Endothelial cell of umbilical vein (primary cell): Measurements from ENCODE around the gene COG5. TPM values are rescaled to one million over a fixed set of nuclear protein-coding genes. Genes with fewer than 3 reads are reported as not detected.

ENCODE experiments used
- BruUV-seq: library from RNA; stranded (reverse); fragments of 400-500 nt; replicated peaks from 2 replicates; lab custom pipeline; 2021; lab: Mats Ljungman, UMichigan
- CTCF ChIA-PET: fragments of 300-600, 350-600 bp; sonication (Branson Sonifier 250); formaldehyde crosslinking; loops from one replicate; lab custom pipeline; 2021; ENCODE audit warnings: antibody characterized with exemption, inconsistent platforms; lab: Charles Lee
- POLR2A ChIA-PET: fragments of 300-600, 350-600 bp; sonication (Branson Sonifier 250); formaldehyde crosslinking; loops from one replicate; lab custom pipeline; 2021; ENCODE audit warnings: antibody characterized with exemption, inconsistent platforms; lab: Charles Lee
- DNase-seq: peaks from one replicate; pipeline ENCODE4 v3.0.0-alpha.2; 2011; ENCODE audit warnings: low read depth, low spot score
- FAIRE-seq: peaks from 2 replicates; lab custom pipeline; 2011; peaks lifted over from hg19 to GRCh38; lab: Jason Lieb, UNC
- H2AFZ ChIP-seq: 2 replicates; pipeline ENCODE4 v1.6.0; 2012; ENCODE audit warnings: low read depth, low read length, control low read depth, inconsistent platforms
- H3K27ac ChIP-seq: 2 replicates; pipeline ENCODE4 v1.5.1; 2011; ENCODE audit warnings: low read depth, mild to moderate bottlenecking, control low read depth, low read length, moderate library complexity; ENCODE audit not compliant: insufficient read depth
- H3K27me3 ChIP-seq, 2 experiments: 2 replicates each; pipeline versions ENCODE4 v1.6.0 to v1.6.1; 2011; ENCODE audit warnings: low read length in 2 of 2, mixed read lengths in 1 of 2; ENCODE audit not compliant: control insufficient read depth in 2 of 2, insufficient read depth in 2 of 2
- H3K36me3 ChIP-seq, 2 experiments: 2 replicates in 1 of 2; 3 replicates in 1 of 2; pipeline ENCODE4 v1.5.1; 2011; ENCODE audit warnings: low read length in 2 of 2, mild to moderate bottlenecking in 1 of 2, moderate library complexity in 1 of 2; ENCODE audit not compliant: control insufficient read depth in 2 of 2, insufficient read depth in 2 of 2; ENCODE audit errors: extremely low read depth in 1 of 2
- H3K4me1 ChIP-seq: 3 replicates; pipeline ENCODE4 v1.5.1; 2011; ENCODE audit warnings: mild to moderate bottlenecking, low read length; ENCODE audit not compliant: control insufficient read depth, insufficient read depth; ENCODE audit errors: extremely low read depth
- H3K4me2 ChIP-seq: 2 replicates; pipeline ENCODE4 v1.6.1; 2011; ENCODE audit warnings: low read length, control low read depth, mixed read lengths; ENCODE audit not compliant: insufficient read depth
- H3K4me3 ChIP-seq, 3 experiments: fragments of 200-600 bp in 1 of 3; sonication (generic), shearing (Covaris generic) in 1 of 3; replicated peaks in 1 of 3; 2 replicates each; pipeline ENCODE4 v1.5.1; 2011 to 2016; ENCODE audit warnings: control low read depth in 3 of 3, low read length in 3 of 3, mild to moderate bottlenecking in 2 of 3, inconsistent platforms in 1 of 3, low read depth in 1 of 3, moderate library complexity in 1 of 3; ENCODE audit not compliant: insufficient read depth in 1 of 3
- H3K79me2 ChIP-seq: 2 replicates; pipeline ENCODE4 v1.6.0; 2012; ENCODE audit warnings: low read length, inconsistent platforms; ENCODE audit not compliant: control insufficient read depth, insufficient read depth
- H3K9ac ChIP-seq: replicated peaks from 2 replicates; pipeline ENCODE3; 2011; ENCODE audit warnings: low read length, control low read depth; ENCODE audit not compliant: insufficient read depth; ENCODE audit errors: extremely low read depth
- H3K9me1 ChIP-seq: replicated peaks from 3 replicates; pipeline ENCODE4 v1.6.0; 2011; ENCODE audit warnings: mild to moderate bottlenecking, low read length; ENCODE audit not compliant: control insufficient read depth, insufficient read depth; ENCODE audit errors: extremely low read depth
- H3K9me3 ChIP-seq: replicated peaks from 2 replicates; pipeline ENCODE4 v1.5.1; 2012; ENCODE audit warnings: low read length, inconsistent platforms; ENCODE audit not compliant: control insufficient read depth, insufficient read depth
- H4K20me1 ChIP-seq: replicated peaks from 2 replicates; pipeline ENCODE3; 2011; ENCODE audit warnings: mild to moderate bottlenecking, low read length; ENCODE audit not compliant: control insufficient read depth, insufficient read depth; ENCODE audit errors: extremely low read depth
- EZH2 ChIP-seq: IDR thresholded peaks from 2 replicates; pipeline ENCODE4 v1.6.1; 2012; ENCODE audit warnings: borderline replicate concordance, low read depth, mild to moderate bottlenecking, moderate library complexity, low read length, inconsistent platforms; ENCODE audit not compliant: severe bottlenecking
- FOS ChIP-seq: IDR thresholded peaks from 2 replicates; pipeline ENCODE4 v1.6.1; 2011; ENCODE audit warnings: mild to moderate bottlenecking, low read length, moderate library complexity, borderline replicate concordance; ENCODE audit not compliant: insufficient read depth
- GATA2 ChIP-seq: IDR thresholded peaks from 2 replicates; pipeline ENCODE4 v1.7.0; 2011; ENCODE audit warnings: low read depth, mild to moderate bottlenecking, moderate library complexity, mixed read lengths, low read length; ENCODE audit not compliant: insufficient read length, insufficient read depth
- JUN ChIP-seq: IDR thresholded peaks from 2 replicates; pipeline ENCODE4 v1.6.1; 2011; ENCODE audit warnings: borderline replicate concordance, low read depth; ENCODE audit not compliant: insufficient read length, insufficient read depth
- MYC ChIP-seq: IDR thresholded peaks from one replicate; pipeline ENCODE4 v1.6.1; 2011; ENCODE audit warnings: mild to moderate bottlenecking, low read depth, low read length
- POLR2A ChIP-seq: IDR thresholded peaks from 2 replicates; pipeline ENCODE4 v1.6.1; 2012; ENCODE audit warnings: low read depth, mild to moderate bottlenecking, control low read depth, low read length
- POLR2AphosphoS5 ChIP-seq: IDR thresholded peaks from 2 replicates; pipeline ENCODE4 v1.6.1; 2012; ENCODE audit warnings: low read depth, mild to moderate bottlenecking, control low read depth, low read length, moderate library complexity; ENCODE audit not compliant: insufficient read depth
- dilution Hi-C: fragments of 300-500 bp; cut with MboI; formaldehyde crosslinking; loops from one replicate; pipeline ENCODE4 v1.15.0; 2019; ENCODE audit warnings: low sequenced_read_pairs; ENCODE audit not compliant: extremely low pct_ligation_motif_present
- intact Hi-C: fragments of 100-400 bp; cut with micrococcal nuclease; formaldehyde crosslinking; loops from one replicate; pipeline ENCODE4 v1.10.0; 2022
- polyA plus RNA-seq, 4 experiments: library from polyadenylated mRNA; depleted of rRNA in 3 of 4; stranded (reverse) in 3 of 4; unstranded in 1 of 4; fragments of >200 nt; gene quantifications; 2 replicates each; pipeline versions ENCODE4 v1.2.1 to v1.2.3, GENCODE V29; 2011 to 2012; ENCODE audit warnings: missing spikeins in 1 of 4
- total RNA-seq: library from RNA; stranded (reverse); gene quantifications from 2 replicates; pipeline ENCODE4 v1.2.3, GENCODE V29; 2021
- TF ChIP-seq, protein P1 (sequence below): IDR thresholded peaks from 2 replicates; pipeline ENCODE4 v1.6.1; 2011; ENCODE audit not compliant: insufficient read depth, insufficient read length
- TF ChIP-seq, protein P2 (sequence below), 2 donors: IDR thresholded peaks; 1 replicate in 1 of 2; 2 replicates in 1 of 2; pipeline ENCODE4 v1.5.1; 2011; ENCODE audit warnings: low read length in 2 of 2, mild to moderate bottlenecking in 2 of 2, moderate library complexity in 2 of 2, control low read depth in 1 of 2, inconsistent platforms in 1 of 2, low read depth in 1 of 2; ENCODE audit not compliant: insufficient read depth in 1 of 2; ENCODE audit errors: extremely low read depth in 1 of 2

The COG5 gene
- total and polyA plus RNA-seq, 2 donors (not counting 3 experiments of a cell fraction or from before 2014, with no cell fraction given) = 18.8 to 45.3 TPM

DNA sequence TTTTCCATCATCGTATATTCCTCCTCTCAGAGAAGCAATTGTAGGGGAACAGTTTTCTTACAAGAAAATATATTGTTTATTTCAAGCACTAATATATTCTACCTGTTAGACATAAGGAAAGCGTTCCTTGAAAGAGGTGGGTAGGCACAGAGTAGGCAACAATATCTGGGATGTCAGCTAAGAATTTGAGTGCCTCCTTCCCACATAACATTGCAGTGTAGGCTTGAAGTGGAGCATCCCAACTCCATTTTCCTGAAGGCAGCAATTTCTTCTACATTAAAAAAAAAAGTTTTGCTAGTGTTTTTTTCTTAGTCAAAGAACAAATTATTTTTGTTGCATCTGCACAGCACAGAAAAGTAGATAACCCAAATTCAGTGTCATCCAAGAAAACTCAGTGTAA lies 37.1 kb upstream of the COG5 start:
- ChIA-PET CTCF (interaction anchor here (1.5 to 1.6 kb wide), 2 partner anchors 8 to 20 kb away, joined by 3 to 5 read pairs; partner anchors contain the start of gene BCAP29), POLR2A (no interaction called here)
- Histone ChIP-seq H2AFZ (no peak overlapping the region), H4K20me1 (no peaks in the 10 kb centered on the region), H3K4me2 (no peak overlapping the region), H3K4me1 (peaks cover 26% of the 10 kb centered on the region), H3K9ac (no peak overlapping the region), H3K9me3 (no peaks in the 10 kb centered on the region), H3K36me3 (peaks cover 5 to 20% of the 10 kb centered on the region in 2 experiments), H3K27ac (no peak overlapping the region), H3K27me3 (no peaks in the 10 kb centered on the region), H3K4me3 (no peak overlapping the region), H3K79me2 (peaks cover 4% of the 10 kb centered on the region), H3K9me1 (no peaks in the 10 kb centered on the region)
- FAIRE-seq (no peak), DNase-seq (no peak)
- TF ChIP-seq, protein P1, sequence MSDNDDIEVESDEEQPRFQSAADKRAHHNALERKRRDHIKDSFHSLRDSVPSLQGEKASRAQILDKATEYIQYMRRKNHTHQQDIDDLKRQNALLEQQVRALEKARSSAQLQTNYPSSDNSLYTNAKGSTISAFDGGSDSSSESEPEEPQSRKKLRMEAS = no peak
- TF ChIP-seq POLR2AphosphoS5 (no peak), EZH2 (no peak), FOS (no peak), MYC (no peak), JUN (no peak), POLR2A (no peak), GATA2 (no peak)
- TF ChIP-seq, protein P2, sequence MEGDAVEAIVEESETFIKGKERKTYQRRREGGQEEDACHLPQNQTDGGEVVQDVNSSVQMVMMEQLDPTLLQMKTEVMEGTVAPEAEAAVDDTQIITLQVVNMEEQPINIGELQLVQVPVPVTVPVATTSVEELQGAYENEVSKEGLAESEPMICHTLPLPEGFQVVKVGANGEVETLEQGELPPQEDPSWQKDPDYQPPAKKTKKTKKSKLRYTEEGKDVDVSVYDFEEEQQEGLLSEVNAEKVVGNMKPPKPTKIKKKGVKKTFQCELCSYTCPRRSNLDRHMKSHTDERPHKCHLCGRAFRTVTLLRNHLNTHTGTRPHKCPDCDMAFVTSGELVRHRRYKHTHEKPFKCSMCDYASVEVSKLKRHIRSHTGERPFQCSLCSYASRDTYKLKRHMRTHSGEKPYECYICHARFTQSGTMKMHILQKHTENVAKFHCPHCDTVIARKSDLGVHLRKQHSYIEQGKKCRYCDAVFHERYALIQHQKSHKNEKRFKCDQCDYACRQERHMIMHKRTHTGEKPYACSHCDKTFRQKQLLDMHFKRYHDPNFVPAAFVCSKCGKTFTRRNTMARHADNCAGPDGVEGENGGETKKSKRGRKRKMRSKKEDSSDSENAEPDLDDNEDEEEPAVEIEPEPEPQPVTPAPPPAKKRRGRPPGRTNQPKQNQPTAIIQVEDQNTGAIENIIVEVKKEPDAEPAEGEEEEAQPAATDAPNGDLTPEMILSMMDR (IDR thresholded peaks at IDR 0.05; ENCODE audit: extremely low read depth in 1 of 2, insufficient read depth in 1 of 2, low read depth in 1 of 2, low read length in 2 of 2) = no peak
- intact Hi-C loops = no loop called here
- dilution Hi-C loops = no loop called here
- BruUV-seq = no TSS peak
